ENCODE results near the gene EPRS1. TPM values are rescaled to one million over a fixed set of nuclear protein-coding genes. Genes with fewer than 3 reads are reported as not detected.

EPRS1 gene
- polyA plus RNA-seq, 3 donors = 9.3 to 27.6 (median 21.1) TPM

DNA sequence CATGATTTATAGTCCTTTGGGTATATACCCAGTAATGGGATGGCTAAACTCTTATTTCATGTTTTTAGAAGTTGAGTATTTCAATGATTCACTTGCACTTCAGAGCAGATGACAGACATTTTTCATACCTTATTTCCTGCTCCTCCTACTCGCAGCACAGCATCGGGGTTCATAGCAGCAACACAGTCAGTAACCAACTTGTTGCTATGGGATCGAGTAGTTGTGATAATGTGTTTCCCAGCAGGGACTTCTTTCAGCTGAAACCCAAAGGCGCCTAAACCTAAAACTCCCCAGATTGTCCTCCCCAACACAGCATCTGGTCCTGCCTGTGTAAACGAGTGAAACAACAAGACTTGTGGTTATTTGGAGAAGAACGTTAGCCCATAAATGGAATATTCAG, 16.3 kb upstream of the EPRS1 start:
- Histone ChIP-seq H3K4me3 (replicated peaks in 1 of 3; ENCODE audit: low read depth in 2 of 3, low read length in 3 of 3) (no peak overlapping the region), H3K36me3 (replicated peaks in 1 of 2; ENCODE audit: control insufficient read depth in 1 of 2, insufficient read depth in 2 of 2, low read length in 2 of 2) (peaks cover 43 to 82% of the 10 kb centered on the region in 2 donors), H4K20me1 (ENCODE audit: insufficient read depth, low read length) (no peaks in the 10 kb centered on the region), H3K27ac (ENCODE audit: low read depth in 1 of 2, low read length in 2 of 2) (no peak overlapping the region), H3K9ac (ENCODE audit: insufficient read depth, low read length, poor library complexity, severe bottlenecking) (no peak overlapping the region), H2AFZ (ENCODE audit: insufficient read depth, low read depth, low read length, poor library complexity, severe bottlenecking) (no peak overlapping the region), H3K9me3 (replicated peaks in 1 of 2; ENCODE audit: control insufficient read depth in 1 of 2, insufficient read depth in 1 of 2, low read length in 2 of 2) (no peaks in the 10 kb centered on the region), H3K4me1 (ENCODE audit: control insufficient read depth in 1 of 2, insufficient read depth in 2 of 2, low read length in 2 of 2) (no peaks in the 10 kb centered on the region), H3K27me3 (ENCODE audit: control insufficient read depth in 2 of 2, insufficient read depth in 2 of 2, low read length in 2 of 2) (no peaks in the 10 kb centered on the region), H3K4me2 (replicated peaks; ENCODE audit: extremely low read depth, low read length, poor library complexity, severe bottlenecking) (no peak overlapping the region), H3K79me2 (ENCODE audit: insufficient read depth, low read length) (no peaks in the 10 kb centered on the region)
- no peaks in the 10 kb centered on the region for H3K9me3 Mint-ChIP-seq
- DNase-seq = no peak
- WGBS (ENCODE audit: insufficient coverage) = no CpG with 5 or more reads among the region's 6 CpGs
- H3K36me3 Mint-ChIP-seq = peaks cover 47 to 57% of the 10 kb centered on the region in 2 donors
- no peaks in the 10 kb centered on the region for H3K27me3 Mint-ChIP-seq (ENCODE audit: low read depth in 3 of 3)
- no peaks in the 10 kb centered on the region for H3K4me1 Mint-ChIP-seq
- intact Hi-C loops (cut with micrococcal nuclease) = no loop called here
- TF ChIP-seq, protein P1, sequence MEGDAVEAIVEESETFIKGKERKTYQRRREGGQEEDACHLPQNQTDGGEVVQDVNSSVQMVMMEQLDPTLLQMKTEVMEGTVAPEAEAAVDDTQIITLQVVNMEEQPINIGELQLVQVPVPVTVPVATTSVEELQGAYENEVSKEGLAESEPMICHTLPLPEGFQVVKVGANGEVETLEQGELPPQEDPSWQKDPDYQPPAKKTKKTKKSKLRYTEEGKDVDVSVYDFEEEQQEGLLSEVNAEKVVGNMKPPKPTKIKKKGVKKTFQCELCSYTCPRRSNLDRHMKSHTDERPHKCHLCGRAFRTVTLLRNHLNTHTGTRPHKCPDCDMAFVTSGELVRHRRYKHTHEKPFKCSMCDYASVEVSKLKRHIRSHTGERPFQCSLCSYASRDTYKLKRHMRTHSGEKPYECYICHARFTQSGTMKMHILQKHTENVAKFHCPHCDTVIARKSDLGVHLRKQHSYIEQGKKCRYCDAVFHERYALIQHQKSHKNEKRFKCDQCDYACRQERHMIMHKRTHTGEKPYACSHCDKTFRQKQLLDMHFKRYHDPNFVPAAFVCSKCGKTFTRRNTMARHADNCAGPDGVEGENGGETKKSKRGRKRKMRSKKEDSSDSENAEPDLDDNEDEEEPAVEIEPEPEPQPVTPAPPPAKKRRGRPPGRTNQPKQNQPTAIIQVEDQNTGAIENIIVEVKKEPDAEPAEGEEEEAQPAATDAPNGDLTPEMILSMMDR (IDR thresholded peaks at IDR 0.05) = no peak
- H3K4me3 Mint-ChIP-seq = no peak overlapping the region
- no peak overlapping the region for H3K27ac Mint-ChIP-seq

DNA sequence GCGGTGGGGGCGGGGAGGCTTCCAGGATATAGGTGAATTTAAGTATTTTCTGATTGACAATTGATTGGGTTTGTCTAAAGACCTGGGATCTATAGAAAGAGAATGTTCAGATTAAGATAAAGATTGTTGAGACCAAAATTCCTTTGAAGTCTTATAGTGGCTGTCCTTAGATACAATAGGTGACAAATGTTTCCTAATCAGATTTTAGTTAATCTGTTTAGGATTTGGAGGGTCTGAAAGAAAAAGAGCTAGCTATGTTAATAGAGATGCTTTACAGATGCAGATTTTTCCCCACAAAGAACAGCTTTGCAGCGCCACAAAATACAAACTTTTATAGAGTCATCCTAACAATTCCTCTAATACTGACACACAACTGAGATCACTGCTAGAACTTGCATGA, 14.6 kb upstream of the EPRS1 start:
- Histone ChIP-seq H3K79me2 (ENCODE audit: insufficient read depth, low read length) (no peaks in the 10 kb centered on the region), H4K20me1 (ENCODE audit: insufficient read depth, low read length) (no peaks in the 10 kb centered on the region), H3K4me2 (replicated peaks; ENCODE audit: extremely low read depth, low read length, poor library complexity, severe bottlenecking) (no peak overlapping the region), H2AFZ (ENCODE audit: insufficient read depth, low read depth, low read length, poor library complexity, severe bottlenecking) (no peak overlapping the region), H3K27me3 (ENCODE audit: control insufficient read depth in 2 of 2, insufficient read depth in 2 of 2, low read length in 2 of 2) (no peaks in the 10 kb centered on the region), H3K4me1 (ENCODE audit: control insufficient read depth in 1 of 2, insufficient read depth in 2 of 2, low read length in 2 of 2) (no peaks in the 10 kb centered on the region), H3K4me3 (replicated peaks in 1 of 3; ENCODE audit: low read depth in 2 of 3, low read length in 3 of 3) (no peak overlapping the region), H3K9me3 (replicated peaks in 1 of 2; ENCODE audit: control insufficient read depth in 1 of 2, insufficient read depth in 1 of 2, low read length in 2 of 2) (no peaks in the 10 kb centered on the region), H3K9ac (ENCODE audit: insufficient read depth, low read length, poor library complexity, severe bottlenecking) (no peak overlapping the region), H3K27ac (ENCODE audit: low read depth in 1 of 2, low read length in 2 of 2) (no peak overlapping the region), H3K36me3 (replicated peaks in 1 of 2; ENCODE audit: control insufficient read depth in 1 of 2, insufficient read depth in 2 of 2, low read length in 2 of 2) (peaks cover 34 to 67% of the 10 kb centered on the region in 2 donors)
- 100% methylated on average over 2 of the region's 3 CpGs for WGBS (ENCODE audit: insufficient coverage)
- Mint-ChIP-seq H3K27me3 (ENCODE audit: low read depth in 3 of 3) (no peaks in the 10 kb centered on the region), H3K36me3 (peaks cover 46 to 54% of the 10 kb centered on the region in 2 donors), H3K9me3 (no peaks in the 10 kb centered on the region), H3K4me1 (no peaks in the 10 kb centered on the region), H3K4me3 (no peak overlapping the region), H3K27ac (peak overlapping the region in 1 of 7 donors; percentile 1)
- TF ChIP-seq, protein P1 (IDR thresholded peaks at IDR 0.05) = no peak
- intact Hi-C loops (cut with micrococcal nuclease) = no loop called here
- DNase-seq = no peak

Data from CD14-positive monocyte (primary cell).